Myocyte (in vitro differentiated cells): ENCODE measurements around the gene LRPAP1. TPM values are rescaled to one million over a fixed set of nuclear protein-coding genes. Genes with fewer than 3 reads are reported as not detected.
"Not testable (repeated sequence)": the region's sequence is repeated elsewhere in the genome, so short reads cannot be mapped to it uniquely, and the experiment has no call there.

Experiments used
- DNase-seq: peaks from one replicate; pipeline ENCODE4 v3.0.0-alpha.2; 2012; ENCODE audit warnings: low read depth
- total RNA-seq: library from RNA; depleted of rRNA; stranded (reverse); fragments of >200 nt; gene quantifications from 2 replicates; pipeline ENCODE4 v1.2.3, GENCODE V29; 2014

The LRPAP1 gene
- total RNA-seq, 1 donor from 2014 or later, result 194 TPM

DNA sequence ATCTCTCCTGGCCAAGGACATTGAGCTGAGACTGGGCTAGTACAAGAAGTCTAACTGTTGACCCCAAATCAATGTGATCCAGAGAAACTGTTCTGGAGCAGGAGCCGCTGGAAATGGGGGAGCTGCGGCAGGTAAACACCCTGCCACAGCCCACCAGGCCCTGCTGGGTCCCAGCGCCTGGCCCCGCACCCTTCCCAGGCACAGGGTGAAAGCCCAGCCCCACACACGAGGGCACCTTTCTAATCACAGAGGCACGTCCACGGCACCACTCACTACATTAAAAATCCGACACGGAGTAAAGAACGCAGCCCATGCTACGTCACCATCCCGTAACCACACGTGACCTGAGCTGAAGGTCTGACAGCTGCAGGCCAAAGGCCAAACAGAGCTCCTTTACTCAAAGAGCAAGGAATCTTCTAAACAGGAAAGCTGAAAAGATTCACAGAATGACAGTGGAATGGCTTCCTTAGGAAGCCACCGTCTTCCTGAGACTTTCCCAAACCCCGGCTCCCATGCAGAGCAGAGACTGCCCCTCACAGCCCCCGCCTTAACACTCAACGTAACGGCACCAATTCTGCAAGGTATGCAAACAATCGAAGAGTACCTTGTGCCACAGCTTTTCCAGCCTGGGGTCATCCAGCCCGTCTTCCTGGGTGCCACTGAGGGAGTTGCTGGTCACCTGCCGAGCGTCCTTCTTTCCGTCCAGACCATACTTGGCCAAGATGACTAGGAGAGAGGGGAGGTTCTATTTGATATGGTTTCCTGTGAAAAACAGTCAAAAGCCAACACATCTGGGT, 12.6 kb downstream of the LRPAP1 start:
- no peak for DNase-seq

GRCh38 chr4:3518941-3519340, 13.3 kb downstream of the LRPAP1 start:
- no peak for DNase-seq

GRCh38 chr4:3518511-3518880, 13.7 kb downstream of the LRPAP1 start:
- no peak for DNase-seq

GRCh38 chr4:3517731-3518510, 14.3 kb downstream of the LRPAP1 start:
- DNase-seq, result no peak

GRCh38 chr4:3516836-3517730, 15.1 kb downstream of the LRPAP1 start:
- DNase-seq, result no peak

GRCh38 chr4:3516061-3516835, 16.0 kb downstream of the LRPAP1 start:
- no peak for DNase-seq

DNA sequence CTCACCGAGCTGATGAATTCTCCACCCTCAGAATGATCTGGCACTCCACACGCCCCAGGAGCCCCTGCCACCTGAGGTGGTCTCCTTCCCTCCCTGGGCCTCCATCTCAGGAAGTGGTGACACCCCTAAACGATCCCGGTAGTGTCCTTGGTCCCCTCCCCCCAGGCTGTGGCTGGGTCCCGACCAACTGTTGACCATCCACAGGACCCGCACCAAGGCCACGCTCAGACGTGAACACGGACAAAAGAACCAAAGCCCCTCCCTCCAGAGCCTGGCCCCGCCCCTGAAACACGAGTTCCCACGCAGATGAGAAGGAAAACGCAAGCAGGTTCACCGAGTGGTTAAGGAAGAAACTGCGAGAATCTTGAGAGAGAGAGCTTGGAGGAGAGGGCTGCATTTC, 16.6 kb downstream of the LRPAP1 start:
- DNase-seq, result no peak

- DNase-seq, result no peak
Observed at GRCh38 chr4:3514806-3515501, 17.3 kb downstream of the LRPAP1 start.

- DNase-seq, result peak; percentile 49
Observed at GRCh38 chr4:3514221-3514780, 17.9 kb downstream of the LRPAP1 start.

- DNase-seq, result no peak
Observed at GRCh38 chr4:3513807-3514206, 18.4 kb downstream of the LRPAP1 start.

DNA sequence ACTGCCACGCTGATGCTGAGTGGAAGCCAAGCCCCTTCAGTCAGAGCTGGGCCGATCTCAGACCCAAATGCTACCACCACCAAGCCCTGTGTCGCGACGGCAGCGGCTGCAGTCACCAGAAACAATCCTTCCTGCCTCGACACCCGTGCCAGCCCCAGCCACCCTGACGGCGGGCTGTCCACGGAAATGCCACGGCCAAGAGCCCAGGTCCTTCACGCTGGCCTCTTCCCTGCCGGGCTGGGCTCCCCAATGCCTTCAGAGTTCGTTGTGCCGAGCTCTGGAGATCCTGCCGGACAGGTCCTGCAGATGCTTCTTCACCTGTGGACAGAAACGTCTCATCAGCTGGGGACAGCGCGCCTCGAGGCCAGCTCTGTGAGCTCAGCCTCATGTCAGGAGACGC, 19.5 kb downstream of the LRPAP1 start:
- no peak for DNase-seq

GRCh38 chr4:3512279-3512678, 19.9 kb downstream of the LRPAP1 start:
- no peak for DNase-seq

DNA sequence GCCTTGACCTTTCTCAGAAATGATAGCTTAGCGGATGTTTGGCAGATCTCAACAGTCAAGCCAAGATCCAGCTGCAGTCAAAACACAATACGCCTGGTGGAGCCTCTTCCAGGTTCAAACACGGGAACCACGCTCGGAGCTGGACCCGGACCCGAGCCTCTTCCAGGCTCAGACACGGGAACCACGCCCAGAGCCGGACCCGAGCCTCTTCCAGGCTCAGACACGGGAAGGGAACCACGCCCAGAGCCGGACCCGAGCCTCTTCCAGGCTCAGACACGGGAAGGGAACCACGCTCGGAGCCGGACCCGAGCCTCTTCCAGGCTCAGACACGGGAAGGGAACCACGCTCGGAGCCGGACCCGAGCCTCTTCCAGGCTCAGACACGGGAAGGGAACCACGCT, 20.6 kb downstream of the LRPAP1 start:
- DNase-seq, result not testable (repeated sequence)

GRCh38 chr4:3511187-3511586, 21.0 kb downstream of the LRPAP1 start:
- no peak for DNase-seq

GRCh38 chr4:3510481-3510880, 21.7 kb downstream of the LRPAP1 start:
- DNase-seq, result no peak

- no peak for DNase-seq
Observed at GRCh38 chr4:3508542-3508941, 23.7 kb downstream of the LRPAP1 start.

DNA sequence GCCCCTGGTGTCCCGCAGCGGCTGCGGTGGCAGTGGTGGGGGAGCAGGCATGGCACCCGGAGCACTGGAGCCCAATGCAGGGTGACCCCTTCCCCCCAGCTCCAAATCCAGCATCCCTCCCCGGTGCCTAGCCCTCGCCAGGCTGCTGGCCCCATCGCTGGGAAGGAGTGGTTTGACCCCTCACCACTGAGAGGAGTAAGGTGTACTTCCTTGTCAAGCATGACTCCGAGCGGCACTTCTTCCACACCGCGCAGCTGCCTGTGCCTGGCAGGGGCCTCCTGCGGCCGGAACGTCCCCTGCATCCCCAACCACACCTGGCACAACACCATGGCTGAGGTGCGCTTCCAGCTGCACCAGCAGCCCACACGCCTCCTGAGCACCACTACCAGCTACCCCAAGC, 27.0 kb downstream of the LRPAP1 start:
- DNase-seq, result no peak

- DNase-seq, result no peak
Observed at GRCh38 chr4:3502941-3503936, 29.0 kb downstream of the LRPAP1 start.
